GM04503 (cell line): Measurements from ENCODE around the gene LYZ.
A peak's percentile ranks its signal among the peaks of the same experiment; 100 is the strongest.

Experiments used
- DNase-seq: peaks from one replicate; pipeline ENCODE4 v3.0.0-alpha.2; 2012; ENCODE audit warnings: low read depth

The LYZ gene

GRCh38 chr12:69338936-69339335 lies 9.2 kb upstream of the LYZ start:
- DNase-seq = no peak

GRCh38 chr12:69339999-69340398 lies 8.2 kb upstream of the LYZ start:
- no peak for DNase-seq

GRCh38 chr12:69341328-69341727 lies 6.9 kb upstream of the LYZ start:
- no peak for DNase-seq

- no peak for DNase-seq
These were observed 5.8 kb upstream of the LYZ start for GRCh38 chr12:69342421-69342820.

- no peak for DNase-seq
These were observed 4.8 kb upstream of the LYZ start for GRCh38 chr12:69343357-69343756.

- no peak for DNase-seq
These were observed 4.1 kb upstream of the LYZ start for GRCh38 chr12:69343885-69344612.

GRCh38 chr12:69345077-69345476 lies 3.1 kb upstream of the LYZ start:
- DNase-seq = no peak

GRCh38 chr12:69345742-69346141 lies 2.4 kb upstream of the LYZ start:
- DNase-seq = no peak

- DNase-seq = no peak
These were observed 1.9 kb downstream of the LYZ start for GRCh38 chr12:69350002-69350626.

GRCh38 chr12:69350777-69351176 lies 2.6 kb downstream of the LYZ start:
- DNase-seq = no peak

GRCh38 chr12:69351462-69352236 lies 3.5 kb downstream of the LYZ start:
- no peak for DNase-seq

- no peak for DNase-seq
These were observed 4.7 kb downstream of the LYZ start for GRCh38 chr12:69352904-69353303.

GRCh38 chr12:69354172-69354555 lies 6.0 kb downstream of the LYZ start:
- no peak for DNase-seq

- no peak for DNase-seq
These were observed 6.5 kb downstream of the LYZ start for GRCh38 chr12:69354556-69355187.

- DNase-seq = no peak
These were observed 7.3 kb downstream of the LYZ start for GRCh38 chr12:69355363-69356028.

- DNase-seq = peak; percentile 53
These were observed 11.6 kb downstream of the LYZ start, which contains the start of gene YEATS4 for GRCh38 chr12:69359531-69360347. YEATS4 (plus strand) TSS chr12:69359743; CDS start chr12:69359973, 230 bp downstream.

GRCh38 chr12:69360348-69360672 lies 12.1 kb downstream of the LYZ start:
- DNase-seq = no peak

GRCh38 chr12:69366796-69367195 lies 18.6 kb downstream of the LYZ start:
- no peak for DNase-seq

- DNase-seq = no peak
These were observed 20.0 kb downstream of the LYZ start for GRCh38 chr12:69368171-69368570.

- DNase-seq = no peak
These were observed 34.9 kb downstream of the LYZ start for GRCh38 chr12:69383074-69383473.

- DNase-seq = no peak
These were observed 36.9 kb downstream of the LYZ start for GRCh38 chr12:69385038-69385437.
